HG03521 (cell line): ENCODE data around the gene TRIM24.
"Not testable (repeated sequence)": the region's sequence is repeated elsewhere in the genome, so short reads cannot be mapped to it uniquely, and the experiment has no call there.

Experiments used
- ATAC-seq: cut with Tn5 transposase; IDR thresholded peaks from one replicate; pipeline ENCODE4 v1.9.1; 2021; ENCODE audit warnings: mild to moderate bottlenecking, moderate library complexity; ENCODE audit not compliant: unreplicated experiment

Gene TRIM24

GRCh38 chr7:138525757-138526156 lies 65.7 kb downstream of the TRIM24 start:
- ATAC-seq: no peak

DNA sequence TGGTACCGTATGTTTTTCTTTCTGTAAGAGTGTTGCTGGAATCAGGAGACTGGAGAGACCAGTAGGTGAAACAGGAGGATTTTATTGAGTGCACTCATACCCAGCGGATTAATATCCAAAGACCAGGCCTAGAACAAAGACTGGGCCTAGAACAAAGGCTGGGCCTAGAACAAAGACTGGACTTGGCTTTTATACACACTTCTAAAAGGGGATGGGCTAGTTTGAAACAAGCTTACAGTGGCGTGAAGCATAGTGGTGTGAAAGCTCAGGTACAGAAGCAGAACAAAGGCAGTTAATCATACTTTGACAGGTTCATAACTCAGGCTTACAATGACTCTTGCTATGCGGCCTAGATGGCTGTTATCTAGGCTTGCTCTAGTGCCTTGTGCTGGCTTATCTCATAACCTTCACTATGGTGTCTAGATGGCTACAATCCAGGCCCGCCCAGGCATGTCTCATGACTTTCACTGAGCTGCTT lies 67.7 kb downstream of the TRIM24 start:
- ATAC-seq: no peak

DNA sequence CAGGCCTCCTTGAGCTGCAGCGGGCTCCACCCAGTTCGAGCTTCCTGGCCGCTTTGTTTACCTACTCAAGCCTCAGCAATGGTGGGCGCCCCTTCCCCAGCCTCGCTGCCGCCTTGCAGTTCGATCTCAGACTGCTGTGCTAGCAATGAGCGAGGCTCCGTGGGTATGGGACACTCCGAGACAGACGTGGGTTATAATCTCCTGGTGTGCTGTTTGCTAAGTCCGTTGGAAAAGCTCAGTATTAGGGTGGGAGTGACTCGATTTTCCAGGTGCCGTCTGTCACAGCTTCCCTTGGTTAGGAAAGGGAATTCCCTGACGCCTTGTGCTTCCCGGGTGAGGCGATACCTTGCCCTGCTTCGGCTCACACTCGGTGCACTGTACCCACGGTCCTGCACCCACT lies 76.8 kb downstream of the TRIM24 start:
- not testable (repeated sequence) for ATAC-seq

DNA sequence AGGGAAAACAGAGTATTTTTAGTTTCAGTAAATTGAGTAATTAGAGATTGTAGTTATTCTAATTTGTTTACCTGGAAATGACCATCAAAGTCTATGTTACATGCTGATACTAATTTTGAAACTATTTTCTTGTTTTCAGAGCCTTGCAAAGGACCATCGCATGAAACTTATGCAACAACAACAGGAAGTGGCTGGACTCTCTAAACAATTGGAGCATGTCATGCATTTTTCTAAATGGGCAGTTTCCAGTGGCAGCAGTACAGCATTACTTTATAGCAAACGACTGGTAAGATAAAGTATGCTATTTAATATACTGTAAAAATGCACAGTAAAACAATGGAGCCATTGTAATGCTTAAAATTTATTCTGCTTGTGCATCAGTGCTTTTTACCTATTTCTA lies 78.5 kb downstream of the TRIM24 start:
- no peak for ATAC-seq

DNA sequence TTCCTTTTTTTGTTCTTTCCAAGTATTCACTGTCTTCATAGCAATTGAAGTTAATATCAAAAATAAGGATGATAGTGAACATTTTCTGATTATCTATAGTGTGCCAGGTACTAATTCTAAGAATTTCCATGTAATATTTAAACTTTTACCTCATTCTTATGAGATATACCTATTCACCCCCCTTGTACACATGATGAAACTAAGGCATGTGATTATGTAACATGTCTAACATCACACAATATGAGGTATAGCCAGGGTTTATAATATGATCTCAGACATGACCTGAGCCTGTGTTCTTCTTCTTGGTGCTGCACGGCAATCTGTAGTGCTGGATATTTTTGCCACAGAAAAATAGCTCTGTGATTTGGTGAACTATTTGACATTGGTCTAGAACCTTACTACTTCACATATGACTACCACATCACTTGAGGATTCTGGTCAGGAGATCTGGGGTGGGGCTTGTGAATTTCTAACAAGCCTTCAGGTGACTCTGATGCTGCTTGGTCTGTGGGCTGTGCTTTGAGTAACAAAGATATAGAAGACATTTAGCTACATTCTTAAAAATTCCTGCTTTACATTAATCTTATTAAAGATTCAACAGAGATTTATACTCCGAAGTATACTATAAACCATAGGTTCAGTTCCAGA lies 79.1 kb downstream of the TRIM24 start:
- no peak for ATAC-seq

DNA sequence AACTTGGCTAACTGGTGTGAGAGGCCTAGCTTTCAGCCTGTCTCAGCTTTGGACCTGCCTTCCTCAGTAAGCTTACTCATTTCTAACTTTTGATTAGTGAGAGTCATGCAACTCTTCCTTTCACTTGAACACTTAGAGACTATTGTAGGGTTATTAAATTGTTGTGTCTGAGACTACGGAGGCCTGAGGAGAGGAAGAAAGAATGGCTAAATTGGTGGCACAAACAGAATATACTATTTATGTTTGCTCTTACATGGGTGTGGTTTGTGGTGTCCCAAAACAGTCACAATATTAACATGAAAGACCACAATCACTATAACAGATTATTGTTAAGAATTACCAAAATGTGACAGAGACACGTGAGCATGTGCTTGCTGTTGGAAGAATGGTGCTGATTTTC lies 82.1 kb downstream of the TRIM24 start:
- peak; percentile 71 for ATAC-seq

- no peak for ATAC-seq
These were observed 83.7 kb downstream of the TRIM24 start for GRCh38 chr7:138543739-138544138.

DNA sequence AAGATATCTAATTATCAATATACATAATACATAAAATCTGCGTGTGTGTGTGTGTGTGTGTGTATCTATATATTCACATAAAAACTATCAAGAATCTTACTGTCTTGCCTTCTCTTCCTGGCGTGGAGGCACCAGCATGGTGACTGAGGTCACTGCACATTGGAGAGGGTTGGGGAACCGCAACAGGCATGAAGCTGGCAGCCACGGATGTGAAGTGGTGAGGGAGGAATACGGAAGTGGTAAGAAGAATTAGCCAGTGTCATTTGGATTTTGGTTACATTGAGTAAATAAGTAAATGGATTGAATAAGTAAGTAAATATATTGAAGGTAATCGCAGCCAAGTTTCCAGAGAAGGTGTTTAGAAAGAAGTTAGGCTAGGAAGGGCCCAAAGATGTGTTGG lies 85.1 kb downstream of the TRIM24 start:
- no peak for ATAC-seq

- ATAC-seq: no peak
These were observed 86.1 kb downstream of the TRIM24 start for GRCh38 chr7:138546064-138546619.

GRCh38 chr7:138546829-138547228 lies 86.8 kb downstream of the TRIM24 start:
- no peak for ATAC-seq

GRCh38 chr7:138549082-138549481 lies 89.0 kb downstream of the TRIM24 start:
- ATAC-seq: no peak

- no peak for ATAC-seq
These were observed 90.3 kb downstream of the TRIM24 start for GRCh38 chr7:138550337-138550736.

DNA sequence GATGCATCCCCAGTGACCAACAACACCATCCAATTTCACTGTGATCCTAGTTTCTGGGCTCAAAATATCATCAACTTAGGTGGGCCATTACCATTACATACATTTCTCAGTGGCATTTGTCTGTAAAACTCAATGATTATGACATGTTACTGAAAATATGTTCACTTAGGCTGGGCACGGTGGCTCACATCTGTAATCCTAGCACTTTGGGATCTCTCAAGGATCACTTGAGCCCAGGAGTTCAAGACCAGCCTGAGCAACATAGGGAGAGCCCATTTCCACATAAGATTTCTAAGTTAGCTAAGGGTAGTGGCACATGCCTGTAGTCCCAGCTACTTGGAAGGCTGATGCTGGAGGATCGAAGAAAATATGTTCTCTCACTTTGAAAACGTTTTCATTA lies 91.0 kb downstream of the TRIM24 start:
- ATAC-seq: no peak

GRCh38 chr7:138553805-138554204 lies 93.7 kb downstream of the TRIM24 start:
- no peak for ATAC-seq

GRCh38 chr7:138554674-138555073 lies 94.6 kb downstream of the TRIM24 start:
- ATAC-seq: no peak

GRCh38 chr7:138555684-138556083 lies 95.6 kb downstream of the TRIM24 start:
- ATAC-seq: no peak

- ATAC-seq: no peak
These were observed 96.9 kb downstream of the TRIM24 start for GRCh38 chr7:138556771-138557484.

DNA sequence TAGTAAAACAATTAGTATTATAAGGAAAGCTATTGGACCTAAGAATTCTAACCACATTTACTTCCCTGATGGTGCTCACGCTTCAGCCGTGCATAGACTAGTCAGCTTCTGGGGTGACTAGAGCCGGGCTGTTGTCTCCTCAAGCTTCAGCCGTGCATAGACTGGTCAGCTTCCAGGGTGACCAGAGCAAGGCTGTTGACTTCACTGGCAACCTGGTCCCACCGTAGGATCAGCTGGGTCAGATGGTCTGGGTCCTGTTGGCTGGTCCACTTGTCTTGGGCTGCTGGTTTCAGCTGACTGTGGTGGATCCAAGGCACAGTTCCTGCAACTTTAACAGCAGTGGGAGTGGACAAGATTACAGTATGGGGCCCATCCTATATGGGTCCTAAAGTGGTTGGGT lies 99.4 kb downstream of the TRIM24 start:
- no peak for ATAC-seq

DNA sequence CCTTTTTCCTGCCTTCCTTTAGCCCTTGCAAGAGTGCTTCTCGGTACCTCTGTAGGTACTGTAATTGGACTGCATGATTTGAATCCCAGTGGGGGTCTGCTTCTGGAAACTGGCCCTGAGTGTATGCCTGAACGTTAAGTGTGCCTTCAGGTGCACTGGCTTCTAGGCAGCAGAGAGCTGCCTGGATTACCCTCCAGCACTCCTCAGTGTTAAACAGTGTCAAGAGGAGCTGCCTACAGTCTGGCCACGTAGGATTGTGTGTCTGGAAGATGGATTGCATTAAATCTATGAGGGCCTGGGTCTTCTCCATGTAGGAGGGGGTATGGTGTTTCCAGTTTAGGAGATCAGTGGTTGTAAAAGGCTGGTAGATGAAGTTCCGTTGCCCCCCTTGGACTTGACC lies 103.7 kb downstream of the TRIM24 start:
- no peak for ATAC-seq

DNA sequence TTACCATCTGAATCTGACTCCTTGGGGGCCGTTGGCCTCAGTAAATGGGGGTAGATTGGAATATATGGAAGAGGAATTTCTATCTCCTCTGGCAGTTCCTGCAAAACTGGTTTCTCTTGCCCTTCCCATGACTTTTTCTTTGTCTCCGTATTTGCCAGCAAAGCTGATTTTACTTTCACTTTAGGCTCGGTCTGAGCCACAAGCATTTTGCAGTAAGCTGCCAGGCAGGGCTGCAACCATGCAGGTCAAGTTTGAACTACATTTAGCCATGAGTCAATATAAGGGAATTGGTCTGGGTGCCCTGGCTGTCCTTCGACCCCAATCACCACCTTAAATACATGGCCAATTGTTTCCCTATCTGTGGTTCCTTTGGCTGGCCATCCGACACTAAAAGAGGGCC lies 104.3 kb downstream of the TRIM24 start:
- ATAC-seq: no peak

- no peak for ATAC-seq
These were observed 105.0 kb downstream of the TRIM24 start for GRCh38 chr7:138565071-138565450.

GRCh38 chr7:138565451-138566114 lies 105.5 kb downstream of the TRIM24 start:
- ATAC-seq: no peak
